ENCODE measurements around the gene ZNF69. TPM values are rescaled to one million over a fixed set of nuclear protein-coding genes. Genes with fewer than 3 reads are reported as not detected.
A peak's percentile ranks its signal among the peaks of the same experiment; 100 is the strongest.
"Not testable (repeated sequence)": the region's sequence is repeated elsewhere in the genome, so short reads cannot be mapped to it uniquely, and the experiment has no call there.

Gene ZNF69
- total RNA-seq, 2 experiments from 2014 or later = 2.8 to 3.8 TPM

- DNase-seq = peak; percentile 42
- not testable (repeated sequence) for H3K9me3 Mint-ChIP-seq, H3K27me3 Mint-ChIP-seq, H3K36me3 Mint-ChIP-seq, H3K4me3 Mint-ChIP-seq, H3K27ac Mint-ChIP-seq, H3K4me1 Mint-ChIP-seq
Observed at GRCh38 chr19:11879687-11880266, 7.8 kb upstream of the ZNF69 start.

GRCh38 chr19:11880598-11880997 lies 7.0 kb upstream of the ZNF69 start:
- Mint-ChIP-seq H3K9me3 (no peaks in the 10 kb centered on the region), H3K4me3 (no peak overlapping the region), H3K36me3 (no peaks in the 10 kb centered on the region), H3K27me3 (no peaks in the 10 kb centered on the region), H3K4me1 (peaks cover 2% of the 10 kb centered on the region), H3K27ac (no peak overlapping the region)
- no peak for DNase-seq

GRCh38 chr19:11881151-11881800 lies 6.3 kb upstream of the ZNF69 start:
- H3K27me3 Mint-ChIP-seq = no peaks in the 10 kb centered on the region
- DNase-seq = peak; percentile 53
- H3K4me1 Mint-ChIP-seq = peaks cover 2% of the 10 kb centered on the region
- no peaks in the 10 kb centered on the region for H3K36me3 Mint-ChIP-seq
- no peak overlapping the region for H3K4me3 Mint-ChIP-seq
- H3K9me3 Mint-ChIP-seq = no peaks in the 10 kb centered on the region
- no peak overlapping the region for H3K27ac Mint-ChIP-seq

DNA sequence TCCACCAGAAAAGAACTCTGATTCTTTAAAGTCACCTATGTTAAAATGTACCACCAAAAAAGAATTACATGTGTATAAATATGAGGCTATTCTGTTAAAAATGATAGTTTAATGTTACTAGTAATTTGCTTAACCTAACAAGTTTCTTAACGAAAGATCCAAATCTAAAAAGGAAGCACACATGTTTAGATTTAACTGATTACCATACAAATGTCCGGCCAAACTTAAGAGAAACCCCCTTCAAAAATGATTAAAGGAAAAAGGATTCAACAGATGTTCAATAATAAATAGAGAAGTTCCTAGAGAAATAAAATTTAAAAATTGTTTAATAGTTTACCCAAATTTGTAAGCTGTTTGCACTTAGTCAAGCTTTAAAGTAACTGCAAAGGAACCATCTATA lies 5.0 kb upstream of the ZNF69 start:
- no peak overlapping the region for H3K27ac Mint-ChIP-seq
- no peaks in the 10 kb centered on the region for H3K27me3 Mint-ChIP-seq
- no peak for DNase-seq

DNA sequence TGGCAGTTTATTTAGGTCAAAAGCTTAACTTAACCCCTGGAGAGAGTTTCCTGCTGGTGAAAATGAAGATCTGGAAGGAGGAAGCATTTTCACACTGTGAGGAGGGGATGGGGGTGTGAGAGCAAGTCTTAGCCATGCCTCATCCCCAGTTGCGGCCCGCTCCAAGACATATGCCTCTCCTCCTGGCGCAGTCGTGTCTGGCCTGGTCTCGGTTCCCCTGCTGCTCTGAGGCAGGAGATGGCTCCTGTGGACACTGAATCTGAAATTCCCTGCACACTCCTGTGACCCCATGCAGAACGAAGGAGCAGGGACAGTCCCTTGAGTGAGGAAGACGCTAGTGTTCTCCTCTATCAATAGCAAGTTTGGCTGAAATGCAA lies 360 bp upstream of the ZNF69 start:
- H3K27ac Mint-ChIP-seq = peak overlapping the region; percentile 66
- H3K27me3 Mint-ChIP-seq = no peaks in the 10 kb centered on the region
- peak overlapping the region; percentile 85 for H3K4me3 Mint-ChIP-seq
- no peak for DNase-seq
- H3K4me1 Mint-ChIP-seq = peaks cover 21% of the 10 kb centered on the region
- no peaks in the 10 kb centered on the region for H3K9me3 Mint-ChIP-seq
- H3K36me3 Mint-ChIP-seq = peaks cover 2% of the 10 kb centered on the region

More for the DNA sequence above, 5.0 kb upstream of the ZNF69 start:
- no peak overlapping the region for H3K4me3 Mint-ChIP-seq
- H3K9me3 Mint-ChIP-seq = no peaks in the 10 kb centered on the region
- no peaks in the 10 kb centered on the region for H3K36me3 Mint-ChIP-seq
- H3K4me1 Mint-ChIP-seq = peaks cover 7% of the 10 kb centered on the region

DNA sequence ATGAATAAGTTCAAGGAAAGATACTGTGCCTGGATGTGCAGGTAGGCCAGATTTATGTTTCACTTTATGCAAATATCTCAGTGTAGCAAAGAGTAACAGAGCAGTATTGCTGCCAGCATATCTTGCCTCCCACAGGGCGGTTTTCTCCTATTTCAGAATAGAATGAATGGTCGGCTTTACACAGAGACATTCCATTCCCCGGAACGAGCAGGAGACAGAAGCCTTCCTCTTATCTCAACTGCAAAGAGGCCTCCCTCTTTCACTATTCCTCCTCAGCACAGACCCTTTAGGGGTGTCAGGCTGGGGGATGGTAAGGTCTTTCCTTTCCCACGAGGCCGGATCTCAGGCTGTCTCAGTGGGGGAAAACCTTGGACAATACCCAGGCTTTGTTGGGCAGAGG lies 2.3 kb downstream of the ZNF69 start:
- not testable (repeated sequence) for DNase-seq, H3K9me3 Mint-ChIP-seq, H3K27ac Mint-ChIP-seq, H3K27me3 Mint-ChIP-seq, H3K4me3 Mint-ChIP-seq
- Mint-ChIP-seq H3K36me3 (peaks cover 17% of the 10 kb centered on the region), H3K4me1 (peaks cover 23% of the 10 kb centered on the region)

GRCh38 chr19:11890634-11891033 lies 3.1 kb downstream of the ZNF69 start:
- DNase-seq = no peak
- peaks cover 6% of the 10 kb centered on the region for H3K9me3 Mint-ChIP-seq
- H3K4me3 Mint-ChIP-seq = no peak overlapping the region
- H3K27ac Mint-ChIP-seq = no peak overlapping the region
- peaks cover 23% of the 10 kb centered on the region for H3K4me1 Mint-ChIP-seq
- peaks cover 24% of the 10 kb centered on the region for H3K36me3 Mint-ChIP-seq
- H3K27me3 Mint-ChIP-seq = no peaks in the 10 kb centered on the region

DNA sequence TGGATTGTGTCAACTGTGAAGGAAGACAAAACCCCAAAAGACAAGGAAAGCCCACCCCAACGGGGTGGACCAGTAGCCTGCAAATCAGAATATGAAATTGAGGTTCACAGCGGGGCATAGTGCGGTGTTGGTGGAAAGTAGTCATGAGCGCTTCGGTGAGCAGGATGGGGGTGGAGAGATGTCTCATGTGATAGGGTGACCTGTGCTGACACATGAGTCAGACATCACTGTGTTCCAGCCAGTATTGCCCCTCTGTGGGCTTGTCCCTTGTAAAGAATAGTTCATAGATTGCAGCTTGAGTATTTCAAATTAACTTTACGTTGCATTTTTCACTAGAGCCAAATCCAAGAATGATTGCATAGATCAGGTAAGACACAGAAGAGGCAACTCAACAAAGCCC lies 7.3 kb downstream of the ZNF69 start:
- H3K4me3 Mint-ChIP-seq = no peak overlapping the region
- H3K36me3 Mint-ChIP-seq = peaks cover 44% of the 10 kb centered on the region
- H3K27ac Mint-ChIP-seq = no peak overlapping the region
- no peak for DNase-seq
- peaks cover 3% of the 10 kb centered on the region for H3K4me1 Mint-ChIP-seq
- no peaks in the 10 kb centered on the region for H3K27me3 Mint-ChIP-seq
- peaks cover 21% of the 10 kb centered on the region for H3K9me3 Mint-ChIP-seq

GRCh38 chr19:11902228-11902627 lies 14.6 kb downstream of the ZNF69 start:
- Mint-ChIP-seq H3K4me1 (no peaks in the 10 kb centered on the region), H3K9me3 (peaks cover 59% of the 10 kb centered on the region), H3K36me3 (peaks cover 80% of the 10 kb centered on the region), H3K27ac (no peak overlapping the region), H3K4me3 (no peak overlapping the region), H3K27me3 (no peaks in the 10 kb centered on the region)
- no peak for DNase-seq

DNA sequence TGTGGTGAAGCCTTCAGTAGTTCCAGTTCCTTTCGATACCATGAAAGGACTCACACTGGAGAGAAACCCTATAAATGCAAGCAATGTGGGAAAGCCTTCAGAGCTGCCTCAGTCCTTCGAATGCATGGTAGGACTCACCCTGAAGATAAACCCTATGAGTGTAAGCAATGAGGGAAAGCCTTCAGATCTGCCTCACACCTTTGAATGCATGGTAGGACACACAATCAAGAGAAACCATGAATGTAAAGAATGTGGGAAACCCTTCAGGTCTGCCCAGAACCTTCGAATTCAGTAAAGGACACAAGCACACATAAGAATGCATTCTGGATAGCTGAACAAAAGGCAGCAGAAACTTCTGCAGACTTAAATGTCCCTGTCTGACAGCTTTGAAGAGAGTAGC lies 18.3 kb downstream of the ZNF69 start:
- no peak for DNase-seq
- H3K27me3 Mint-ChIP-seq = no peaks in the 10 kb centered on the region
- H3K36me3 Mint-ChIP-seq = peaks cover 69% of the 10 kb centered on the region

GRCh38 chr19:11911937-11912336 lies 24.4 kb downstream of the ZNF69 start:
- Mint-ChIP-seq H3K9me3 (peaks cover 51% of the 10 kb centered on the region), H3K36me3 (peaks cover 30% of the 10 kb centered on the region)
- not testable (repeated sequence) for H3K4me3 Mint-ChIP-seq, H3K27ac Mint-ChIP-seq, H3K4me1 Mint-ChIP-seq, DNase-seq, H3K27me3 Mint-ChIP-seq

More for the DNA sequence above, 18.3 kb downstream of the ZNF69 start:
- peaks cover 66% of the 10 kb centered on the region for H3K9me3 Mint-ChIP-seq
- no peak overlapping the region for H3K4me3 Mint-ChIP-seq
- H3K4me1 Mint-ChIP-seq = no peaks in the 10 kb centered on the region
- H3K27ac Mint-ChIP-seq = no peak overlapping the region

DNA sequence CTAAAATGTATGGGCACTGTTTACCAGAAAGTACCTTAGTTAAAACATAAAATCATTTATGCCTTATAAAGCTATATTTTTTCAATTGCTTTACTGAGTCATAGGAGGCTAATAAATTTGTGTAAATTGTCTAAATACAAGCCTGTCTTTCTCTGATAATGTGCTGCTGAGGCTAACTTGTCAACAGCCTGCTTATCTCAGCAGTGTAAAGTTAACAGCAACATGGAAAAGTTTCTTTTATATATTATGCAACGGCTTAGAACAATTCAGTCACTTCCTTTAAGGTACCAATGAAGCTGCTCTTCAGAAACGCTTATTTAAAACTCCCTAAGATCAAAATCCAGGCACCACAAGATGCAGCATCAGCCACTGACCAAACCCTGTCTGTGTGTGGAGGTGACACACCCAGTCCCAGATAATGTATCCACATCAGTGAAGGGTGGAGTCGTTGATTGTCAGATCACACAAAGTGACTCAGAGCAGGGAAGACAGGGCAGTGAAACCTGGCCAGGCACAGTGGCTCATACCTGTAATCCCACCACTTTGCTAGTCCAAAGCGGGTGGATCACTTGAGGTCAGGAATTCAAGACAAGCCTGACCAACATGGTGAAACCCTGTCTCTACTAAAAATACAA lies 27.0 kb downstream of the ZNF69 start:
- H3K27ac Mint-ChIP-seq, H3K4me1 Mint-ChIP-seq, H3K4me3 Mint-ChIP-seq, H3K27me3 Mint-ChIP-seq, DNase-seq: not testable (repeated sequence)
- Mint-ChIP-seq H3K9me3 (peaks cover 31% of the 10 kb centered on the region), H3K36me3 (peaks cover 20% of the 10 kb centered on the region)

DNA sequence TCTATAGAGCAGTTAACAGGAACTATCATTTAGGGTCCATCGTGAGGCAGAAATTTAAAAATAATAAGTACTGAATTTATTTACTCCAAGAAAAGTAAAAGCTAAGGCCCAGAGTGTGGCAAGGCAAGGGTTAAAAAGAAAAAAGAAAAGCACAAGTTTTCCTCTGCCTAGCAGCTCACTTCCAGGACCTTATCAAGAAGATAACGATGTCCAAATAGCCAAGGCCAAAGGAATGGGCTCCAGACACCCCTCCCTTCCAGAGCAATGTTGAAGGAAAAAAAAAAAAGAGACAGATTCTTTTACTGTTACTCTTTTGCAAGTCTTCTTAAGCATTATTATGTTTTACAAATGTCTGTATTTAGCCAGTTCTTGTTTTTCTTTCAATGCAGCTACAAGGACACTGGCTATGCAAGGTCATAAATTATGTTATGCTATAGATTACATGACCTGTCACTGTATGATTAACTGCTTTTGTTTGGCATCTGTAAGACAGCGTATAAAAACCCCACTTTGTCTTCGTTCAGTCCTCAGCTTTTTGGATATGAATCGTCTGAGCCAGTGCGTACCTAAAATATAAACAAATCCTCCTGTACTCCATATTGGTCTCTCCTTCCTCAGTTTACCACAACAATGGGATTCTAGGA lies 34.4 kb downstream of the ZNF69 start:
- Mint-ChIP-seq H3K27ac (no peak overlapping the region), H3K9me3 (peaks cover 3% of the 10 kb centered on the region), H3K4me3 (no peak overlapping the region), H3K36me3 (peaks cover 14% of the 10 kb centered on the region), H3K27me3 (peaks cover 4% of the 10 kb centered on the region), H3K4me1 (peaks cover 26% of the 10 kb centered on the region)
- DNase-seq = no peak

- H3K27ac Mint-ChIP-seq = peak within 1 kb of the TSS; percentile 99
Observed at GRCh38 chr19:11924886-11925650, 37.5 kb downstream of the ZNF69 start, which contains the start of gene ZNF700. Gene ZNF700, plus strand, starts transcription at chr19:11925107. Its CDS starts 104 bp downstream, at chr19:11925211.

More at GRCh38 chr19:11924886-11925650, 37.5 kb downstream of the ZNF69 start, which contains the start of gene ZNF700:
- peaks cover 35% of the 10 kb centered on the region for H3K4me1 Mint-ChIP-seq
- H3K4me3 Mint-ChIP-seq = peak within 1 kb of the TSS; percentile 83
- H3K9me3 Mint-ChIP-seq = peaks cover under 1% of the 10 kb centered on the region
- H3K36me3 Mint-ChIP-seq = peaks cover 32% of the 10 kb centered on the region
- DNase-seq = peak; percentile 91
- peaks cover 4% of the 10 kb centered on the region for H3K27me3 Mint-ChIP-seq
